T-helper 17 cell (primary cell): ENCODE data around the gene RBM25. TPM values are rescaled to one million over a fixed set of nuclear protein-coding genes. Genes with fewer than 3 reads are reported as not detected.

ENCODE experiments used
- ATAC-seq: fragments of 150-1000 bp; cut with Tn5 transposase; 2 replicates; pipeline ENCODE4 v1.10.0; 2021; ENCODE audit warnings: mild to moderate bottlenecking, moderate library complexity
- DNase-seq, 3 donors: peaks; one replicate each; pipeline versions ENCODE4 v3.0.0 to v3.0.0-alpha.2; 2020 to 2021
- H3K9me3 ChIP-seq: one replicate; pipeline ENCODE4 v1.7.0; 2013; ENCODE audit warnings: low read length, mild to moderate bottlenecking; ENCODE audit not compliant: control insufficient read depth, poor library complexity, severe bottlenecking
- H3K27ac Mint-ChIP-seq: one replicate; pipeline ENCODE4 v1.8.0; 2022; ENCODE audit warnings: mild to moderate bottlenecking, moderate library complexity, mixed read lengths
- H3K27me3 Mint-ChIP-seq: one replicate; pipeline ENCODE4 v1.8.0; 2022; ENCODE audit warnings: mixed read lengths
- H3K36me3 Mint-ChIP-seq: one replicate; pipeline ENCODE4 v1.8.0; 2022; ENCODE audit warnings: low read depth, mixed read lengths
- H3K4me1 Mint-ChIP-seq: one replicate; pipeline ENCODE4 v1.8.0; 2022; ENCODE audit warnings: mild to moderate bottlenecking, mixed read lengths
- H3K4me3 Mint-ChIP-seq: one replicate; pipeline ENCODE4 v1.8.0; 2022; ENCODE audit warnings: mild to moderate bottlenecking, moderate library complexity, mixed read lengths
- total RNA-seq, 4 donors: library from RNA in 2 of 4; stranded (reverse) in 2 of 4; gene quantifications; one replicate each; pipeline ENCODE4 v1.2.3 and lab custom pipeline; 2022 to 2026

RBM25 gene
- total RNA-seq, 2 donors from 2014 or later: 156 to 168 TPM

- DNase-seq (no peak), ATAC-seq (peak; percentile 27)
- no peaks in the 10 kb centered on the region for H3K27me3 Mint-ChIP-seq
- peak overlapping the region; percentile 33 for H3K4me3 Mint-ChIP-seq
- H3K36me3 Mint-ChIP-seq: no peaks in the 10 kb centered on the region
- H3K4me1 Mint-ChIP-seq: peaks cover 5% of the 10 kb centered on the region
- H3K27ac Mint-ChIP-seq: peak overlapping the region; percentile 67
- no peaks in the 10 kb centered on the region for H3K9me3 ChIP-seq
Observed at GRCh38 chr14:73125169-73125588, 66.8 kb downstream of the RBM25 start.

- ATAC-seq: no peak
- no peaks in the 10 kb centered on the region for H3K27me3 Mint-ChIP-seq
- DNase-seq: no peak
- peaks cover 5% of the 10 kb centered on the region for H3K4me1 Mint-ChIP-seq
- H3K27ac Mint-ChIP-seq: peak overlapping the region; percentile 67
- peak overlapping the region; percentile 16 for H3K4me3 Mint-ChIP-seq
- no peaks in the 10 kb centered on the region for H3K9me3 ChIP-seq
- no peaks in the 10 kb centered on the region for H3K36me3 Mint-ChIP-seq
Observed at GRCh38 chr14:73125746-73126145, 67.4 kb downstream of the RBM25 start.

- ATAC-seq: no peak
- no peak for DNase-seq
- no peaks in the 10 kb centered on the region for H3K27me3 Mint-ChIP-seq
- no peaks in the 10 kb centered on the region for H3K9me3 ChIP-seq
- peaks cover 8% of the 10 kb centered on the region for H3K36me3 Mint-ChIP-seq
- H3K4me3 Mint-ChIP-seq: no peak overlapping the region
- no peak overlapping the region for H3K27ac Mint-ChIP-seq
- H3K4me1 Mint-ChIP-seq: peaks cover 11% of the 10 kb centered on the region
Observed at GRCh38 chr14:73133795-73134194, 75.5 kb downstream of the RBM25 start.

- Mint-ChIP-seq H3K27ac (peak overlapping the region; percentile 98), H3K27me3 (no peaks in the 10 kb centered on the region), H3K4me1 (peaks cover 18% of the 10 kb centered on the region), H3K4me3 (peak overlapping the region; percentile 89), H3K36me3 (peaks cover 8% of the 10 kb centered on the region)
- H3K9me3 ChIP-seq: no peaks in the 10 kb centered on the region
- ATAC-seq: no peak
- no peak for DNase-seq
Observed at GRCh38 chr14:73136085-73136386, 77.7 kb downstream of the RBM25 start.

- Mint-ChIP-seq H3K36me3 (peaks cover 8% of the 10 kb centered on the region), H3K4me1 (peaks cover 20% of the 10 kb centered on the region), H3K4me3 (peak within 1 kb of the TSS; percentile 89), H3K27me3 (no peaks in the 10 kb centered on the region), H3K27ac (peak within 1 kb of the TSS; percentile 98)
- ATAC-seq (peak; percentile 93), DNase-seq (peak; percentile 98 to 100 (median 99))
- H3K9me3 ChIP-seq: no peaks in the 10 kb centered on the region
Observed at GRCh38 chr14:73136387-73137225, 78.3 kb downstream of the RBM25 start, which contains the start of gene PSEN1. TSS of gene PSEN1 (plus strand) at chr14:73136507. CDS start at chr14:73148020, 11,513 bp downstream.

GRCh38 chr14:73140811-73141323, 82.5 kb downstream of the RBM25 start:
- Mint-ChIP-seq H3K36me3 (peaks cover 8% of the 10 kb centered on the region), H3K4me1 (peaks cover 33% of the 10 kb centered on the region), H3K27me3 (no peaks in the 10 kb centered on the region), H3K4me3 (no peak overlapping the region), H3K27ac (peak overlapping the region; percentile 78)
- no peak for ATAC-seq
- DNase-seq: no peak
- H3K9me3 ChIP-seq: no peaks in the 10 kb centered on the region

GRCh38 chr14:73142216-73142615, 83.9 kb downstream of the RBM25 start:
- ATAC-seq: no peak
- Mint-ChIP-seq H3K4me1 (peaks cover 29% of the 10 kb centered on the region), H3K27ac (peak overlapping the region; percentile 60), H3K27me3 (no peaks in the 10 kb centered on the region), H3K4me3 (no peak overlapping the region), H3K36me3 (peaks cover 2% of the 10 kb centered on the region)
- no peak for DNase-seq
- H3K9me3 ChIP-seq: no peaks in the 10 kb centered on the region

- ATAC-seq: no peak
- peaks cover 24% of the 10 kb centered on the region for H3K4me1 Mint-ChIP-seq
- H3K36me3 Mint-ChIP-seq: no peaks in the 10 kb centered on the region
- no peak overlapping the region for H3K4me3 Mint-ChIP-seq
- DNase-seq: no peak
- H3K27me3 Mint-ChIP-seq: no peaks in the 10 kb centered on the region
- H3K9me3 ChIP-seq: no peaks in the 10 kb centered on the region
- peak overlapping the region; percentile 60 for H3K27ac Mint-ChIP-seq
Observed at GRCh38 chr14:73143003-73143402, 84.7 kb downstream of the RBM25 start.

GRCh38 chr14:73143617-73144016, 85.3 kb downstream of the RBM25 start:
- no peaks in the 10 kb centered on the region for H3K9me3 ChIP-seq
- Mint-ChIP-seq H3K27ac (peak overlapping the region; percentile 60), H3K36me3 (no peaks in the 10 kb centered on the region), H3K4me3 (no peak overlapping the region), H3K4me1 (peaks cover 27% of the 10 kb centered on the region), H3K27me3 (no peaks in the 10 kb centered on the region)
- ATAC-seq: no peak
- DNase-seq: no peak

GRCh38 chr14:73145371-73145770, 87.0 kb downstream of the RBM25 start:
- DNase-seq: no peak
- H3K27me3 Mint-ChIP-seq: no peaks in the 10 kb centered on the region
- ATAC-seq: no peak
- H3K4me1 Mint-ChIP-seq: peaks cover 25% of the 10 kb centered on the region
- H3K27ac Mint-ChIP-seq: peak overlapping the region; percentile 27
- H3K4me3 Mint-ChIP-seq: no peak overlapping the region
- H3K36me3 Mint-ChIP-seq: no peaks in the 10 kb centered on the region
- no peaks in the 10 kb centered on the region for H3K9me3 ChIP-seq

GRCh38 chr14:73146111-73146510, 87.8 kb downstream of the RBM25 start:
- ATAC-seq (no peak), DNase-seq (no peak)
- Mint-ChIP-seq H3K27me3 (no peaks in the 10 kb centered on the region), H3K4me1 (peaks cover 19% of the 10 kb centered on the region), H3K36me3 (no peaks in the 10 kb centered on the region), H3K27ac (peak overlapping the region; percentile 6), H3K4me3 (no peak overlapping the region)
- no peaks in the 10 kb centered on the region for H3K9me3 ChIP-seq

GRCh38 chr14:73149753-73150152, 91.4 kb downstream of the RBM25 start:
- no peak overlapping the region for H3K27ac Mint-ChIP-seq
- DNase-seq: no peak
- no peaks in the 10 kb centered on the region for H3K9me3 ChIP-seq
- no peak overlapping the region for H3K4me3 Mint-ChIP-seq
- no peaks in the 10 kb centered on the region for H3K27me3 Mint-ChIP-seq
- H3K4me1 Mint-ChIP-seq: peaks cover 8% of the 10 kb centered on the region
- no peaks in the 10 kb centered on the region for H3K36me3 Mint-ChIP-seq
- ATAC-seq: no peak

GRCh38 chr14:73153272-73153671, 94.9 kb downstream of the RBM25 start:
- peaks cover 3% of the 10 kb centered on the region for H3K4me1 Mint-ChIP-seq
- no peaks in the 10 kb centered on the region for H3K36me3 Mint-ChIP-seq

GRCh38 chr14:73162251-73162650, 103.9 kb downstream of the RBM25 start:
- DNase-seq (no peak), ATAC-seq (no peak)
- Mint-ChIP-seq H3K4me3 (no peak overlapping the region), H3K4me1 (peaks cover 13% of the 10 kb centered on the region), H3K27ac (no peak overlapping the region), H3K36me3 (peaks cover 9% of the 10 kb centered on the region), H3K27me3 (no peaks in the 10 kb centered on the region)
- H3K9me3 ChIP-seq: no peaks in the 10 kb centered on the region

More at GRCh38 chr14:73153272-73153671, 94.9 kb downstream of the RBM25 start:
- H3K4me3 Mint-ChIP-seq: no peak overlapping the region
- H3K9me3 ChIP-seq: no peaks in the 10 kb centered on the region
- no peak overlapping the region for H3K27ac Mint-ChIP-seq
- no peaks in the 10 kb centered on the region for H3K27me3 Mint-ChIP-seq
- ATAC-seq (no peak), DNase-seq (no peak)
